HG02943 (cell line): Measurements from ENCODE around the gene KIF18B.

Experiments used
- ATAC-seq: cut with Tn5 transposase; IDR thresholded peaks from one replicate; pipeline ENCODE4 v1.9.1; 2021; ENCODE audit warnings: mild to moderate bottlenecking, low read depth, moderate library complexity; ENCODE audit not compliant: unreplicated experiment

Gene KIF18B

DNA sequence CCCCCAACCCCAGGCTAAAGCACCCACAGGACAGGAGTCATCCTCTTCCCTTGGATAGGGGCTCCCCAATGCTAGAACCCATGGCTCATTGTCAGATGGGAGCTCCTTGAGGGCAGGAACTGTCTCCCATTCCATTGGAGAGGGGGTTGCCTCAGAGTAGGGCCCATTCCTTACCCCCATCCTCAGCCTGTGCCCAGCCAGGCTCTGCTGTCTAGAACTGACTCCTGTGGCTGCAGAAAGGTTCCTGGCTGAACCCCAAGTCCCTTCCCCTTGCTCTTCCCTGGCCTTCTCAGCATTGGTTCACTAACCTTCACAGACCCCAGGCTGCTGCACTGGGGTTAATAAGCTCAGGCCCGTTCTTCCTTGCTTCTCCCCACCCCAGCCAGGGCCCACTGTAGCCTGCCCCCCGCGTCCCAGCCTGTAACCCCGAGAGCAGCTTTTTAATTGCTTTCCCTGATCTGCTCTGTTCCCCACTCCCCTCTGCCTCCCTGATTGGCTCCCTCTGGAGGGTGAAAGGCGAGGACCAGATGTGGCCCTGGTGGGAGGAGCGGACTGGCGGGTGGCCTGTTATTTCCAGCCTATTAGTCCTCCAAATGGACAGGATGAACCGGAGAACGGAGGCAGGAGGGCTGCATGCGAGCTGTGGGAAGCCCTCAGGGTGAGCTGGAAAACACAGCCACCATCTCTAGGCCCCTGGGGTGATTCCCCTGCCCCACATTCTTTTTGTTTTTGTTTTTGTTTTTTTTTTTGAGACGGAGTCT is 26.3 kb downstream of the KIF18B start:
- no peak for ATAC-seq

DNA sequence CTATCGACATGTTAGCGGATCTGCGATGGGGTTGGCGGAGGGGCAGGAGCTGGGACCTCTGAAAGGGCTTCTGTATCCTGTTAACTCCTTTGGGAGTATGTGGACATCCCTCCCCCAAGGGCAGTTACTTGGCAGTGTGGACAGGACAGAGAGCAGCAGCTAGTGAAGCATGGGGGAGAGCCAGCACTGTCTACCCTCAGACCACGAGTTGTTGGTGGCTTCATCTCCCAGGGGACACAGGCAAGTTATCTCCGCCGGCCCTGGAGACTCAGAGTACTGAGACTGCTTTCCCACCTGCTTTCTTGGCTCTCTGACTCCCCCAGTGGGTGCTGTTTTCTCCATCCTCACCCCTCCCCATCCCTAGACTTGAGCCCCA is 27.0 kb downstream of the KIF18B start:
- ATAC-seq = no peak

DNA sequence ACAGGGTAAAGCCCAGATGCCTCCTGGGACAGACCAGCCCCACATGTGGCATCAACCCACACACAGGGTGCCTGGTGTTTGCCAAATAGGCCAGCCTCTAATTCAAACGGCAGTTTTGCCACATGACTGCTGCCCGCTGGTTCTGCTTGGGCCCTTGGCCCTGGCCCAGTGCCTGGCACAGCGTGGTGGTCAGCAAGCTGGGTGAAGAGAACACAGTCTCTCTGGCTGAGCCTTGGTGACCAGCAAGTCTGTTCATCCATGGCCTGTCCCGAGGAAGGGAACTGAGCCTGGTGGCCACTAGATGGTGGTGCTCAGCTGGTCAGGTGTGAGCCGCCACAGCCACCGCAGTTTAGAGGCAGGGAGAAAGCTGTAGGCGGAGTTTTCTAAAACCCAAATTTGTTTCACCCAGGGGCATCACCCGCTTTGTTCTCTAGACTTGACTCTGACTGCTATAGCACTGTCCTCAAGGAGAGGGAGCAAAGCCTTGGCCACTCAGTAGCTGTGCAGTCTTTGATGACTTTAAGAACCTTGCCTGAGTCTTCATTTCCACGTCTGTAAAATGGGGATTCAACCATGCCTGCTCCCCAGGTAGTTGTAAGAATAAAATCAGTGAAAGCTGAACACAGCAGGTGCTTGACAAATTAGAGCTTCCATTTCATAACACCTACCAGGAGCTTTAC is 27.5 kb downstream of the KIF18B start:
- ATAC-seq = no peak

DNA sequence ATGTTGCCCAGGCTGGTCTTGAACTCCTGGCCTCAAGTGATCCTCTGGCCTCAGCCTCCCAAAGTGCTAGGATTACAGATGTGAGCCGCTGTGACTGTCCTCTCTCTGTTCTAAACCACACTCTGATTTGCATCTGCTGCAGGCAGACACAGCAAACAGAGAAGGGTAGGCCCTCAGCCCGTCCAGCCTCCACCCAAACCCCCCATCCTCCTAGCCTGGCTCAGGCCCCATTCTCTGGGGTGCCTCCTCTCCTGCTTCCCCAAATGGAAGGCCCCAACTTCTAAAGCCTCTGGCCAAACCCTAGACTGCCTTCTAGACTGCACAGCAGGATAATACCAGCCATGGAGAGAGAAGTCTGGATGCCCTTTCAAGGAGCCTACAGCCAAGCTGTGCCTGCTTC is 28.2 kb downstream of the KIF18B start:
- ATAC-seq = no peak

- ATAC-seq = no peak
Measured at GRCh38 chr17:44918006-44918405, 29.6 kb downstream of the KIF18B start.

- ATAC-seq = no peak
Measured at GRCh38 chr17:44917456-44917855, 30.1 kb downstream of the KIF18B start.

DNA sequence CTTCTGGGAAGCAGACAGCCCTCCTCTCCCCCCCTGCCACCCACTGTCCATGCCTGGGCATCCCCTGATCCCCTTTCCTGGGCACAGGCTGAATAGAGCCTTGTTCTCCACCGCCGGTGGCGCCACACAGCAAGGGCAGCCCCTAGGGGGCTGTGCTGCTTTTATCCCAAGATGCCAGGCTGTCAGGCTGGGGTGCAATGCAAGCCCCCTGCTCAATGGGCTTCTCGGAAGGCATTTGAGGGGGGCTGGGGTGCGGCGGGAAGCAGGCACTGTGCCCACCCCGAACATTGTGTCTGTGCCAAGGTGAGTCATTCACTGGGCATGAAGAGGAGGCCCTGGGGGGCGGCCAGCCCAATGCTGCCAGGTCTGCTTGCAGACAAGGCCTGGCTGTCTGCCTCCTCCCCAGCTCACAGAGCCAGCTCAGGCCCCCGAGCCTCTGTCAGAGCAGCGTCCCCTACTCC is 30.8 kb downstream of the KIF18B start:
- no peak for ATAC-seq

GRCh38 chr17:44915862-44916780 is 31.5 kb downstream of the KIF18B start:
- no peak for ATAC-seq

GRCh38 chr17:44915321-44915726 is 32.2 kb downstream of the KIF18B start, which contains the start of gene GFAP:
Gene GFAP (minus strand): TSS chr17:44915500. CDS start chr17:44915486, 14 bp downstream.
- ATAC-seq = no peak

DNA sequence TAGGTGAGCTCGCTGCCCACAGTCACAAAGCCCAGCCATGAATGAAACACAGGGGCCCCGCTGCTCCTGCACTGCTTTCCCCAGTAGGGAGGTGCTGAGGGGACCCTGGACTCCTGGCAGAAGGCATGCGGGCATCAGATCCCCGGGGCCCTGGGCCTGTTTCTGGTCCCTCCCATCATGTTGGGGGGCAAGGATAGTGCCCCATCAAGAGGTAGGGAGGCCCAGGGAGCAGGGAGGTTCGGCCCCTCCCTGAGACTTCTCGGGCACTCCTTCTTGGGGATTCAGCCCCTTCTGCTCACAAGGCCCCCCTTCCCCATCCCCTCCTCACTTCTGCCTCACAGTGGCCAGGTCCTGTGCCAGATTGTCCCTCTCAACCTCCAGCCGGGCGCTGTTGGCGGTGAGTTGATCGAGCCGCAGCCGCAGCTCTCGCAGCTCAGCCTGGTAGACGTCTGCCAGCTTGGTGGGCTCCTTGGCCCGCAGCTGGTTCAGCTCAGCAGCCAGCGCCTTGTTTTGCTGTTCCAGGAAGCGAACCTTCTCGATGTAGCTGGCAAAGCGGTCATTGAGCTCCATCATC is 32.8 kb downstream of the KIF18B start:
- ATAC-seq = no peak

- no peak for ATAC-seq
Measured at GRCh38 chr17:44914148-44914547, 33.4 kb downstream of the KIF18B start.

GRCh38 chr17:44913676-44914075 is 33.9 kb downstream of the KIF18B start:
- no peak for ATAC-seq

DNA sequence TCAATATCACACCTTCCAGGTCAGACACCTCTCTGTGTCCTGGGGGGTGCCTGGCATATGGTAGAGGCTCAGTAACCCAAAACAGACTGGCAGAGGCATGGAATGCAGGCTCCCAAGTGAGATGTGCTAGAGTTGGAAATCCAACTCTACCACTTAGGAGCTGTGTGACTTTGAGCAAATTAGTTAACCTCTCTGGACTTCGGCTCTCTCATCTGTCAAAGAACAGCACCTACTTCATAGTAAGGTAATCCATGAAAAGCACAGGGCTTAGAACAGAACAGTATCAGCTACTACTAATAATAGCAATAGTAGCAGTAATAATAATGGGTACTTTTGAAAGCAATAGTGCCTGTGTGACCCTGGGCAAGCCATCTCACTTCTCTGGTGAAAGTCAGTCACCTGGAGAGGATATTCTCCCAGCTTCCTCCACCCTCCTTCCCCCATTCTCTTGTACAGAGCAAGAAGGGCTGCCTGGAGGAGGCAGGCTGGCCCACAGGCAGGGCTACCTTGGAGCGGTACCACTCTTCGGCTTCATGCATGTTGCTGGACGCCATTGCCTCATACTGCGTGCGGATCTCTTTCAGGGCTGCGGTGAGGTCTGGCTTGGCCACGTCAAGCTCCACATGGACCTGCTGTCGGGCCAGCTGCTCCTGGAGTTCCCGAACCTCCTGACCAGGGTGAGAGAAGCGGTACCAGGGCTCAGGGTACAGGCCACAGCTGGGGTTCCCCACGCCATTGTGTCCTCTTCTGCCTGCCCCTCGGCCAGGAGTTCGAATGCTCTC is 34.6 kb downstream of the KIF18B start:
- ATAC-seq = no peak

GRCh38 chr17:44911133-44912001 is 36.2 kb downstream of the KIF18B start:
- ATAC-seq = no peak

- ATAC-seq = no peak
Measured at GRCh38 chr17:44910231-44911106, 37.1 kb downstream of the KIF18B start.

- no peak for ATAC-seq
Measured at GRCh38 chr17:44909681-44910144, 37.9 kb downstream of the KIF18B start.

GRCh38 chr17:44908761-44909326 is 38.7 kb downstream of the KIF18B start:
- ATAC-seq = no peak
